NCI-H460 (cell line): ENCODE results near the gene SPINK7. TPM values are rescaled to one million over a fixed set of nuclear protein-coding genes. Genes with fewer than 3 reads are reported as not detected.
A peak's percentile ranks its signal among the peaks of the same experiment; 100 is the strongest.
"Not testable (repeated sequence)": the region's sequence is repeated elsewhere in the genome, so short reads cannot be mapped to it uniquely, and the experiment has no call there.

Experiments used
- DNase-seq: peaks from one replicate; pipeline ENCODE4 v3.0.0-alpha.2; 2016; ENCODE audit warnings: low read depth; ENCODE audit errors: extremely low read depth
- polyA plus RNA-seq: library from polyadenylated mRNA; depleted of rRNA; stranded (reverse); fragments of >200 nt; gene quantifications from 2 replicates; pipeline ENCODE4 v1.2.3, GENCODE V29; 2014; cell fraction: nucleus; rRNA removed
- total RNA-seq: library from RNA; depleted of rRNA; stranded (reverse); fragments of >200 nt; shearing (Covaris generic); gene quantifications from 2 replicates; pipeline ENCODE4 v1.2.3, GENCODE V29; 2014; rRNA removed

SPINK7 gene
- not detected in 2 replicates for total RNA-seq
- not detected in 2 replicates for polyA plus RNA-seq

DNA sequence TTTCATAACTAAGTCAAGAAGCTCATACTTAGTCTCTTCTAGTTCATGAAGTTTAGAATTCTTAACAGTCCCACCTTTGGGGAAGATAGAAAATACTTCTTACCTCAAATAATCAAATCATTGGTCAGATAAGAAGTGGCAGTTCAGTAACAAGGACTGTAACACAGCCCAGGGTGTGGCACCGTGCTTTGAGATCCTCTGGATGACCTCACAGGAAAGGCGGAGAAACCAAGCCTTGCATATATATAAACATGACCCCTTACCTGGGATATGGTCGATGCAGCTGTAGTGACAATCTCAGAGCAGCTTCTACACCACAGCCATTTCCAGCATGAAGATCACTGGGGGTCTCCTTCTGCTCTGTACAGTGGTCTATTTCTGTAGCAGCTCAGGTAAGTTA is at the start of gene SPINK7:
SPINK7 (plus strand) TSS at position 271 of the 400 bp plus-strand sequence; CDS start at position 332, 61 bp downstream.
- DNase-seq: no peak

DNA sequence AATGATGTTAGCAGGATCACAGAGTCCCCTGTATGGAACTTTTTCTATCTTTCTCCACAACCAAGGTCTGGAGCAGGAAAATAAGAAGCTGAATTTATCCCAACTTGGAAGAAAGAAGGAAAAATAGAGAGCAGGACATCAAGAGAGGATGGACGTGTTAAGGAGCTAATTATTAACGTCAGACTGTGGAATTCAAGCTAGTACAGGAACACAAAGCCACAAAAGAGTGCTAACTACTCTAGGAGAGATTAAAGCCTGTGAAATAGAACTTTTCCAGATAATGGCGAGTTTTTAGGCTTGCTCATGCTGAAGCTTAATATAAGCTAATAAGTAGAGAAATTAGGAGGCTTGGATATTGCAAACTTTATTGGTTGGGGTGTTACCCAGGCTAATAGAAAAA is 44.3 kb upstream of the SPINK7 start:
- DNase-seq: no peak

DNA sequence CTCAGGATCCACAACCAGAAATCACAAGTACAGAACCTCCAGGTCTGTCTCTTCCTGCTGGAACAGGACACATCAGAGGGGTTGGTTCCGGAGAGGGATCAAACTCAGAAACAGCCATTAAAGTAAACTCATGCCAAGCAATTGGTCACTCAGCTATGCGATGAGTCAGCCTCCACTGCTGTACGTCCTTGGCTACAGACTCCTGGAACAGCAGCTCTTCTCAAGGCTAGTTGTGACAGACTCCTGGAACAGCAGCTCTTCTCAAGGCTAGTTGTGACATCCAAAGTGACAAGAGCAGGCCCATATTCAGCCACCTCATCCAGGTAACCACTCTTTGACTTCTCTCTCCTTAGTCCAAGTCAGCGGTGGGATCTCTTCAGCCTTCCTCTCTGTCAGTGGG is 43.7 kb upstream of the SPINK7 start, which contains the start of gene SPINK13:
SPINK13 (plus strand) TSS at position 229 of the 400 bp plus-strand sequence. CDS start 1,279 bp downstream, outside the sequence.
- DNase-seq: peak; percentile 21

DNA sequence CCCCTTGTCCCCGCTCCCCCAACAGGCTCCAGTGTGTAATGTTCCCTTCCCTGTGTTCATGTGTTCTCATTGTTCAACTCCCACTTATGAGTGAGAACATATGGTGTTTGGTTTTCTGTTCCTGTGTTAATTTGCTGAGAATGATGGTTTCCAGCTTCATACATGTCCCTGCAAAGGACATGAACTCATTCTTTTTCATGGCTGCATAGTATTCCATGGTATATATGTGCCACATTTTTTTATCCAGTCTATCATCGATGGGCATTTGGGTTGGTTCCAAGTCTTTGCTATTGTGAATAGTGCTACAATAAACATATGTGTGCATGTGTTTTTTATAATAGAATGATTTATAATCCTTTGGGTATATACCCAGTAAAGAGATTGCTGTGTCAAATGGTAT is 37.1 kb upstream of the SPINK7 start:
- DNase-seq: not testable (repeated sequence)

DNA sequence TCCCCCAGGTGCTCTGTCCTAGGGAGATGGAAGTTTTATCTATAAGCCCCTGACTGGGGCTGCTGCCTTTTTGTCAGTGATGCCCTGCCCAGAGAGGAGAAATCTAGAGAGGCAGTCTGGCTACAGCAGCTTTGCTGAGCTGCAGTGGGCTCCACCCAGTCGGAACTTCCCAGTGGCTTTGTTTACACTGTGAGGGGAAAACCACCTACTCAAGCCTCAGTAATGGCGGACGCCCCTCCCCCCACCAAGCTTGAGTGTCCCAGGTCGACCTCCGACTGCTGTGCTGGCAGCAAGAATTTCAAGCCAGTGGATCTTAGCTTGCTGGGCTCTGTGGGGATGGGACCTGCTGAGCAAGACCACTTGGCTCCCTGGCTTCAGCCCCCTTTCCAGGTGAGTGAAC is 31.3 kb upstream of the SPINK7 start:
- not testable (repeated sequence) for DNase-seq

DNA sequence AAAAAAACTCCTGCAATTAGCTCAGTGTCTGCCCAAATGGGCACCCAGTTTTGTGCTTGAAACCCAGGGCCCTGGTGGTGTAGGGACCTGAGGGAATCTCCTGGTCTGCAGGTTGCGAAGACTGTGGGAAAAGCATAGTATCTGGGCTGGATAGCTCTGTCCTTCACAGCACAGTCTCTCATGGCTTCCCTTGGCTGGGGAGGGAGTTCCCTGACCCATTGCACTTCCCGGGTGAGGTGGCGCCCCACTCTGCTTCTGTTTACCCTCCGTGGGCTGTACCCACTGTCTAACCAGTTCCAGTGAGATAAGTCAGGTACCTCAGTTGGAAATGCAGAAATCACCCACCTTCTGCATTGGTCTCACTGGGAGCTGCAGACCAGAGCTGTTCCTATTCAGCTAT is 30.9 kb upstream of the SPINK7 start:
- DNase-seq: not testable (repeated sequence)

DNA sequence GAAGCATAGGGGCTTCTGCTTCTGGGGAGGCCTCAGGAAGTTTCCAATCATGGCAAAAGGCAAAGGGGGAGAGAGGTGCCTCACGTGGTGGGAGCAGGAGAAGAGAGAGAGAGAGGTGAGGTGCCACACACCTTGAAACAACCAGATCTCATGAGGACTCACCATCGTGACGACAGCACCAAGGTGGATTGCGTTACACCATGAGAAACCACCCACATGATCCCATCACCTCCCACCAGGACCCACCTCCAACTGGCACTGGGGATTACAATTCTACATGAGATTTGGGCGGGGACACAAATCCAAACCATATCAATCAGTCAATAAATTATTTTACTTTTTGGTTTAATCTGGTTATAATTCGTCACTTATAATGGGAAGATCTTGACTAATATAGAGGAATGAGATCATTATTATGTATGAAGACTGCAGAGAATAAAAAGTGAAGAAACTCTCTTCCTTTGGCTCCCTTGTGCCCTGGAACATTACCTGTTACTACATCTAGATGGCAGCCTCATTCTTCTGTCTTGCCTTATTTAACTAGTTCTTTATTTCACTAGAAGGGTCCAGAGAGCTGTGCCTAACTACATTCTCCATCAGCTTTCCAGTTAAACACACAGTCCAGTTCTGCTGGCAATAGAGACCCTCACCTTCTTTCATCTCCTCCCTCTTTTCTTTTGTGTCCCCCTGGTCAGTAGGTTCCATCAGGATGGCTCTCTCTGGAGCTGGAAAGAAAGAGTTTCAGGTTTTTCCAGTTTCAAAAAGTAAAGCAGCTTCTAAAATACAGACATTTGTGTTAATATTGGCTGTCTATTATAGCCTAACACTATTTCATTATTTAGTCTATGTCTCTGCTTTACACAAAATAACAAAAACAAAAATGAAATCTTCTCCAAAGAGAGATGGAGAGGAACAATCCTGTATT is 21.7 kb upstream of the SPINK7 start:
- peak; percentile 43 for DNase-seq

DNA sequence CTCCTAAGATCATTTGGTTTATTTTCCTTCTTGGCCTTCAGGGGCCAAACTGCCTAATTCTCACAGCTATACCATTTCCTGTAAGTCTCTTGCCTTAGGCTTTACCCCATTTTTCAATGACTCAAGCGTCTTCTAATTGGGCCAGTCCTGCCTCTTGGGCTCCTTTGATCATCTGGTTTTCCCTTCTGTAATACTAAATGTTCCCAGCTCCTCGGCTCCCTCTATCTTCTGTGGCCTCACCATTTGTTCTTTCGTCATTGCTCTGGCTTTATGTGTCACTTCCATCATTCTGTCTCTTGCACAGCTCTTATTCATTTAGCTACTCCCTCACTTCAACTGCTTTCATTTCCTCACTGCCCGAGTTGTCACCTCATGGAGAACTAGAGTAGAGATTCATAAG is 14.5 kb upstream of the SPINK7 start:
- no peak for DNase-seq

DNA sequence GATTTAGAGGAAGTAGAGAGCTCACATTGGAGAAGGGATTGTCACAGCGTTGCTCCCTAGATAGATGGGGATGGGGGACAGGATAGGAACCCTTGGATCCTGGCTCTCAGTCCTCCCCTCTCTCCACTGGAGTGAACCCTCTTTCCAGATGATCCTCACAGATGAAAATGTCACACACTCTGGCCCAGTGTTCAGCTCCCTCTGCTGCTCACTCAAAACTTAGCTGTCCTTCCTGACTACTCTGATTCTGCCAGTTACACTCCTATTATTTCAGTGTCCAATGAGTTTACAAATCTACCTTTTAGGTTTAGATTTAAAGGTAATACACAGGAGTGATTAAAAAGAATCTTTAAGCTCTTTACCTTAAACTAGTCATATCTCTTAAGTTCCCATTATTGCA is 5.8 kb upstream of the SPINK7 start:
- DNase-seq: no peak

DNA sequence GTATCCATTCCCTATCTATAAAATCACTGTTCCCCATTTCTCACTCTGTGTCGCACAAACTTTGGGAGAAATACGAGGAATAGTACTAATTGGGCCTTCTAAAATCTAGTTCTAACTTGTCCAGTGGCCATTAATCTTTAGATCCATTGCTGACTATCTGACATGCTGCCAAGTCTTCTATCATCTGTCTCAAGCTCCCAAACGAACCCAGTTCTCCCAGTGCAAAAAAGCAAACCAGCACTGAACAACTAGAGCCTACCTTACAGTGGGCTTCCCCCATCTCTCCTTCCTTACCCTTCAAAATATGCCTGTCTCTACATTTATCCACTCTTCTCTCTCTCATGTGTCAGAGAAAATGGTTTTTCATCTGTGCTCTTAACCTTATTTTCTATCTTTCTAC is 3.2 kb upstream of the SPINK7 start:
- DNase-seq: no peak

DNA sequence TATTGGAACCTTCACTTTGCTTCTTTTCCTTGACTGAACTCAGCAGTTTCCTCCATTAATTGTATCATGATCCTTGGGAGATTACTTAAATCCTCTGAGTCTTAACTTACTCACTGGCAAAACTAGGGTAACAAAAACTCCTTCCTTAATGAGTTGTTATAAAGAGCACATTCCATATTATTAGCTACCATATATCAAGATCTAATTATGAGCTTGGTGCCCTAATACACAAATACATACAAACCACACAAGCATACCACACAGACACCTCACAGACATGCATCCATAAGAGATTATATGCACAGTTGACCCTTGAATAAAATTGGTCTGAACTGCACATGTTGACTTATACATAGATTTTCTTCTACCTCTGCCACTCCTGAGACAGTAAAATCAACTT is 2.5 kb upstream of the SPINK7 start:
- no peak for DNase-seq

DNA sequence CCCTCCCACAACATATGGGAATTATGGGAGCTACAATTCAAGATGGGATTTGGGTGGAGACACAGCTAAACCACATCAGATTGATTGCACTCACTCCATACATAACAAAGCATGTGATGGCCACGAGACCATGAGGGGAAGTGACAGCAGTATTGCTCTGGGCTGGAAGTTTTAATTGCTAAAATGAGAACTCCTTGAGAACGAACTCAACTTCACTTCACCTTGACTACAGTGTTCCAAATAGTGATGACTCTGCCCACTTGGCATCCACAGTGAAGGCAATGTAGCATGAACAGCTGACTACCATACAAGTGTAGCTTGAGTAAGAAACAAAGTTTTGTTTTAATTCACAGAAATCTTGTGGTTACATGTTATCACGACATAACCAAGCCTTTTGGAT is 739 bp upstream of the SPINK7 start:
- no peak for DNase-seq

DNA sequence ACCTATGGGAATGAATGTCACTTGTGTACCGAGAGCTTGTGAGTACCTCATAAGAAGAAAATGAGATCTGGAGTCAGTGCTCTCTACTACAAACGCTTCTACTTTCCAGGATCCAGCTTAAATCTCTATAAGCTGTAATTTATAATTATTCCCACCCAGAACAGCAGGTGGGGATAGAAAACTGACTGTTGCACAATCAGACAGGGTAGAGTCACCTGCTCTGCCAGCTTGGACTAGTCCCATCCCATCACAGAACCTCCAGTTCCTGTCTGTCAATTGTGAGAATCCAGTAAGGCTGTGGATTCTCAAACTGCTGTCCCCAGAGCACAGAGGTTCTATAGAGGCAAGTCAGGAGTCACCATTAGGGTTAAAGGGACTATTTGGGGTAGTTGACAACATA is 2.0 kb downstream of the SPINK7 start:
- no peak for DNase-seq

DNA sequence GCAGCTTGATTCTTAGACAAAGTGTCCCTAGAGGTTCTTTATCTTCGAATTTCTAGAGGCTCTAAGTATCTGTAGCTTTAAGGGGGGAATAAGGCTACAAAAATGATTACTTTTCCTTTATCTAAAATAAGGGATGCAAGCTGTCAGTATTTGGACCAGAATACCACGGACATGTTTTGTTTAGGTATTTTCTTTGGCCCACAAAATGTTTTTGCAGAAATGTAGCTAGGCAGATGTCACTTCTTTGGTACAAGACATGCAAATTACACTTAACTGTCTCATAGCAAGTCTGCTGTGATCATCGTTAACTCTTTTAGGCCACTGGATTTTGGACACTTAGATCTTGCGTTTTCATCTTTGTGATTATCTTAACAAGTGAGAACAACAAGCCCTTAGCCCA is 2.5 kb downstream of the SPINK7 start:
- DNase-seq: no peak

DNA sequence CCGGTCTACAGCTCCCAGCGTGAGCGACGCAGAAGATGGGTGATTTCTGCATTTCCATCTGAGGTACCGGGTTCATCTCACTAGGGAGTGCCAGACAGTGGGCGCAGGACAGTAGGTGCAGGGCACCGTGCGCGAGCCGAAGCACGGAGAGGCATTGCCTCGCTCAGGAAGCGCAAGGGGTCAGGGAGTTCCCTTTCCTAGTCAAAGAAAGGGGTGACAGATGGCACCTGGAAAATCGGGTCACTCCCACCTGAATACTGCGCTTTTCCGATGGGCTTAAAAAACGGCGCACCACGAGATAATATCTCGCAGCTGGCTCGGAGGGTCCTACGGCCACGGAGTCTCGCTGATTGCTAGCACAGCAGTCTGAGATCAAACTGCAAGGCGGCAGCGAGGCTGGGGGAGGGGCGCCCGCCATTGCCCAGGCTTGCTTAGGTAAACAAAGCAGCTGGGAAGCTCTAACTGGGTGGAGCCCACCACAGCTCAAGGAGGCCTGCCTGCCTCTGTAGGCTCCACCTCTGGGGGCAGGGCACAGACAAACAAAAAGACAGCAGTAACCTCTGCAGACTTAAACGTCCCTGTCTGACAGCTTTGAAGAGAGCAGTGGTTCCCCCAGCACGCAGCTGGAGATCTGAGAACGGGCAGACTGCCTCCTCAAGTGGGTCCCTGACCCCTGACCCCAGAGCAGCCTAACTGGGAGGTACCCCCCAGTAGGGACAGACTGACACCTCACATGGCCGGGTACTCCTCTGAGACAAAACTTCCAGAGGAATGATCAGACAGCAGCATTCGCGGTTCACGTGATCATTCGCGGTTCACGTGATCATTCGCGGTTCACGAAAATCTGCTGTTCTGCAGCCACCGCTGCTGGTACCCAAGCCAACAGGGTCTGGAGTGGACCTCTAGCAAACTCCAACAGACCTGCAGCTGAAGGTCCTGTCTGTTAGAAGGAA is 8.1 kb downstream of the SPINK7 start:
- not testable (repeated sequence) for DNase-seq

DNA sequence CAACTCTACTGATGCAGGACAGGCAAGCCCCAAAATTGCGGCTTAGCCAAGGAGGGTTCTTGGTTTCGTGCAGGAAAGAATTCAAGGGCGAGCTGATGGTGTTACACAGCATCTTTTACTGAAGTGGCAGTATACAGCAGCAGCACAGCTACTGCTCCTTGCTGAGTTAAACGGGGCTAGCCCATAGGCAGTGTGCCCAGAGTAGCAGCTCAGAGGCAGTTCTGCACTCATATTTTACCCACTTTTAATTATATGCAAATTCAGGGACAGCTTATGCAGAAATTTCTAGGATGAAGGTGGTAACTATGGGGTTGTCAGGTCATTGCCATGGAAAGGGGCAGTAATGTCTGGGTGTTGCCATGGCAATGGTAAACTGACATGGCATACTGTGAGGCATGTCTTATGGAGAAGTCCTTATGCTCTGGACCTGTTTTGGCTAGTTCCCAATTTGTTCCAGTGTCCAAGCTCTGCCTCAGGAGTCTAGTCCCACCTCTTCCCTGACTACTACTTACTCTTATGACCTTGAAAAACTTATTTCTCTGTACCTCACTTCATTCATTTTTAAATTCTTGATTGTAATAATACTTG is 21.1 kb downstream of the SPINK7 start:
- DNase-seq: no peak

DNA sequence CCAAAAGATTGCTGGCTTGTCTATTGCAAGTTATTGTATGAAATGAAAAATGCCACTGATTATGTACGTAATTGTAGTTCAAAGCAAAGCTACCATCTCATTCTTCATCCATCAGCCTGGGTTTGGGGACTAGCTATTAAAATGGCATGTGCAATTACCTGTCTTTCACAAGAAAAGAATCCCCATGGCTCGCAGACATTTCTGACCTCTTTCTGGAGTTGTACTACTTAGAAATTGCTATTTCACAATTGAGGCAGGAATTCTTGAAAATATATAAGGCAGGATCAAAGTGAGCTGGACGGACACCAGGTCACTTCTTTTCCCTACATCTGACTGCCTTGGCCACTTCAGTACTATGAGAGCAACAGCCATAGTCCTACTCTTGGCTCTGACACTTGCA is 23.0 kb downstream of the SPINK7 start, which contains the start of gene SPINK9:
SPINK9 (plus strand) TSS at position 301 of the 400 bp plus-strand sequence; CDS start at position 356, 55 bp downstream.
- no peak for DNase-seq

DNA sequence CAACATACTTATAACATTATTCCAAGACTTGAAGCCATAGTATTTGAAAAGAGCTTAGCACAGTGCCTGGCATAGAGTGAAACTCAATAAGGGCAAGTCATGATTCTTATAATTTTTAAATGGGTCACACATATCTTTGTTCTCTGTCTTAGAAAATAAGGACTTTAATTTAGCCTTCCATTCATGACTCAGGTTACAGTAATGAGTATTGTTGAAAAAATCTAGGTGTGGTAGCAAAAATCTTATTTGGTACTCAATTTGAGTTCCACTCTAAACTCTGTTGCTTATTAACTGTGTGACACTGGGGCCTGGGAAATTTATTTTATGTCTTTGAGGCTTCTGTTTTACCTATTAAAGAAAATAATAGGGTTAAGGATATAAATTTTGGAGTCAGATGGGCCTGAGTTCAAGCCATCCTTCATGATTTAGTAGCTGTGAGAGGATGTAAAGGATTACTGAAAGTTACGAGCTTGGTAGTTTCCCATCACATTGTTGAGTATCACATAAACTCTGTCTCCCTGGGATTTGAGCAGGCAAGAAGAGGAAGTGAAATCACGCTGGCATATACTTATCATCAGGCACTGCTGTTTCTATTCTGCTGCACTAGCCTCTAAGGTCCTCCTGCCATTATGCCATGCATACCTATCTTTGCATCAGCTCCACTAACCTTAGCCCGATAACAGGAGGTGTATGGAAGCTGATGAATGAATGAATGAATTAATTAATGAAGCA is 24.6 kb downstream of the SPINK7 start:
- DNase-seq: no peak

DNA sequence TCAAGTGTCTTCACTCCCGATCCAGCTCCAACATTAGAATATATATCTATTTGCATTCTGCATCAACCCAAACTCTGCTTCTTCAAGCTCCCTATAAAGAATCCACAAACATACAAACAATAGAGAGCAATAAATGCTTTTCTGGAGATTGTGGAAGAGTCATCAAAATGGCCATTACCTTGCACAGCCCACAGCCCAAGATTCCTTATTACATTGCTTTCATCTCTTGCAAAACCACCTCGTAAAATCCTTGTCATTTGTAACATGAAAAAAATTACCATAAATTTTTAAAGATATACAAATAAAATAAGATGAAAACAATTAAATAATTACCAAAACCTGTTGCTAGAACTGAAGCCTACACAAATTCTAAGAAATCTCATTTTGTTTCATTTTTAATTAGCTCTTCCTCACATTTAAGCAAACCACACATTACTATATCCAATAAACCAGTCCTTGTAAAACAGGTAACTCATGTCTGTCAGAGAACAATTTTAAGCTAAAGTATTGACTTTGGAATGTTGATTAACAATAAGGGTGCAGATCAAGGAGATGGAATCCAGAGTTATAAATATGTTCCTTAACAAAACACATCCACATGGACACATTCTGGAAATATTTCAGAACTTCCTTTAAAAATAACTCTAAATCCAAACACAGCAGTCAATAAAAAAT is 30.3 kb downstream of the SPINK7 start:
- DNase-seq: no peak
